Activated gamma-delta T cell treated with Interleukin-2 at 50 U/mL for 16 hours (primary cell): ENCODE results near the gene RILPL1.
"Not testable (repeated sequence)": the region's sequence is repeated elsewhere in the genome, so short reads cannot be mapped to it uniquely, and the experiment has no call there.

Experiments
- DNase-seq: peaks from one replicate; pipeline ENCODE4 v3.0.0-alpha.2; 2020

RILPL1 gene, protein sequence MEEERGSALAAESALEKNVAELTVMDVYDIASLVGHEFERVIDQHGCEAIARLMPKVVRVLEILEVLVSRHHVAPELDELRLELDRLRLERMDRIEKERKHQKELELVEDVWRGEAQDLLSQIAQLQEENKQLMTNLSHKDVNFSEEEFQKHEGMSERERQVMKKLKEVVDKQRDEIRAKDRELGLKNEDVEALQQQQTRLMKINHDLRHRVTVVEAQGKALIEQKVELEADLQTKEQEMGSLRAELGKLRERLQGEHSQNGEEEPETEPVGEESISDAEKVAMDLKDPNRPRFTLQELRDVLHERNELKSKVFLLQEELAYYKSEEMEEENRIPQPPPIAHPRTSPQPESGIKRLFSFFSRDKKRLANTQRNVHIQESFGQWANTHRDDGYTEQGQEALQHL

DNA sequence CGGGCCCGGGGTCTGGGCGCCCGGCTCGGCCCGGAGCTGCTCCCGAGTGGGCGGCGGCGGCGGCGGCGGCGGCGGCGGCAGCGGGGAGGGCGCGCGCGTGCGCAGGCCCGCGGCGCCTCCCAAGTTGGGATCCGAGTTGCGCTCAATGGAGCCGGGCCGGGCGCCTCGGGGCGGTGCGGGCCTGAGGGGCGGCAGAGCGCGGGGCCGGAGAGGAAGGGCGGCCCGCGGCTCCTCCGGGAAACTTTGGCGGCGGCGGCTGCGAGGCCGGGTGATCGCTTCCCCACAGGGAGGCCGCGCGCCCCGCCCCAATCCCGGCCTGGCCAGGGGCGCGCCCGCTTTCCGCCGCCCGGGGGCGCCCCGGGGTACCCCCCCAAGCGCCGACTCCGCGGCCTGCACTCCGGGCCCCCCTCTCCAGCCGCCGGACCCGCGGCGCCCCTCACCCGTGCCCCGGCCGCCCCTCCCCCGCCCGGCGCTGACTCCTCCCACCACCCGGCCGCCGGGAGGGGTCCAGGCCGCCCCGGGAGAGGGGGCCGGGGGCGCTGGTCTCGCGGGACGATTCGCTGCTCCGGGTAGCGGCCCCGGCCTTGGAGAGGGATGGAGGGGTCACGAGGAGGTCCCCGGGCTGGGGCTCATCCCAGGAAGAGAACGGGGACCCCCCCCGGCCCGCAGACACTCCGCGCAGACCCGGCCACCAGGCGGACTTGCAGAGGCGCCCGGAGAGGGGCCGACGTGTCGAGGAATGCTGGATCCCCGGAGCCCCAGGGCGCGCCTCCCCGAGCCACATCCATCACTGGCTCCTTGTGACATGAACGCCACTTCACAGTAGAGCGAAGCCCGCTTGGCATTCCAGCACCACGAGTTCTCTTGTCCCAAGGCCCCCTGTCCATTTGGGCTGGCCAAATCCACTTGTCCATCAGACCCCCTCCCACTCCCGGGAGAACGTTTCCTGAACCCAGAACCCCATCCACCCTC is at the start of gene RILPL1:
RILPL1 (minus strand) TSS at position 48 of the 972 bp plus-strand sequence. CDS start 237 bp downstream, outside the sequence.
- DNase-seq: peak; percentile 26

DNA sequence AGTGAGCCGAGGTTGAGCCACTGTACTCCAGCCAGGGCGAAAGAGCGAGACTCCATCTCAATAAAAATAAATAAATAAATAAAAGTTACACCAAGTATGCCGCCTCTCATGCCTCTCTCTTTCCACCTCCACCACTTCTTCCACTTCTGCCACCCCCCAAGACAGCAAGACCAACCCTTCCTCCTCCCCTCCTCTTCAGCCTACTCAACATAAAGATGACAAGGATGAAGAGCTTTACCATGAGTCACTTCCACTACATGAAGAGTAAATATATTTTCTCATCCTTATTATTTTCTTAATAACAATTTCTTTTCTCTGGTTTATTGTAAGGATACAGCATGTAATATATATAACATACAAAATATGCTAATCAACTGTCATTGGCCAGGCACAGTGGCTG is 47.3 kb upstream of the RILPL1 start:
- DNase-seq: no peak

DNA sequence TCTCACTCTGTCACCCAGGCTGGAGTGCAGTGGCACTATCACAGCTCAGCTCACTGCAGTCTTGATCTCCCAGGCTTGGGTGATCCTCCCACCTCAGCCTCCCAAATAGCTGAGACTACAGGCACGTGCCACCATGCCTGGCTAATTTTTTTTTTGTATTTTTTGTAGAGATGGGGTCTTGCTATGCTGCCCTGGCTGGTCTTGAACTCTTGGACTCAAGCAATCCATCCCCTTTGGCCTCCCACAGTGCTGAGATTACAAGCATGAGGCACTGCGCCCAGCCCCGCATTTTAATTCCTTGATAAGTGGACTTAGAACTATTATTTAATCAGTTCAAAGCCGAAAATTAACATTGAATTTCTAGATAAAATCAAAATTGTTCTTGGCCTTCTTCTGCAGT is 45.3 kb upstream of the RILPL1 start:
- DNase-seq: not testable (repeated sequence)

DNA sequence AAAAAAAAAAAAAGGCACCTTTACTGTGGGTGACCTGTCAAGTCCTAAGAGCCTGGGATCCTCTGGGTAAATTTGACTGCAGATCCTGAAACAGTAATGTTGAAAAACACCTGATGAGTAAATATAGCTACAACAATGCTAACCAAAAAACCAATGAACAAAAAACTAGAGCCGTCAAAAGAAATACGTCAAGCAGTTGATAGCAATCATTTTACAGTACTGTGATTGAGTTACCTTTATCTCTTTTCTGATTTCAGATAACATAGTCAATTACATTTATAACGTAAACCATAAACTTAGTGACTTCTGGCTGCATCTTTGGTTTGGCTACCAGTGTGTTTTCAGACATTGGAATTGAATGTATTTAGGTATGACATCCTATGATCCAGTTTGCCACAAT is 44.7 kb upstream of the RILPL1 start:
- no peak for DNase-seq

DNA sequence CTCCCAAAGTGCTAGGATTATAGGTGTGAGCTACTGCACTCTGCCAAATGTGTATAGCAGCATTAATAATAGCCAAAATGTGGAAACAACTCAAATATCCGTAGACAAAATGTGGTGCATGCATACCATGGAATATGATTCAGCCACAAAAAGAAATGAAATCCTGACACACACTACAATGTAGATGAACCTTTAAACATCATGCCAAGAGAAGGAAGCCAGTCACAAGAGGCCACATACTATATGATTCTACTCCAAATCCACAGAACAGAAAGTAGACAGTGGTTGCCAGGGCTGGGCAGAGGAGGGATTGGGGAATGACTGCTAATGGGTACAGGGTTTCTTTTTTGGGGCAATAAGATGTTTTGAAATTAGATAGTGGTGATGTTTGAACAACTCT is 43.1 kb upstream of the RILPL1 start:
- DNase-seq: no peak

DNA sequence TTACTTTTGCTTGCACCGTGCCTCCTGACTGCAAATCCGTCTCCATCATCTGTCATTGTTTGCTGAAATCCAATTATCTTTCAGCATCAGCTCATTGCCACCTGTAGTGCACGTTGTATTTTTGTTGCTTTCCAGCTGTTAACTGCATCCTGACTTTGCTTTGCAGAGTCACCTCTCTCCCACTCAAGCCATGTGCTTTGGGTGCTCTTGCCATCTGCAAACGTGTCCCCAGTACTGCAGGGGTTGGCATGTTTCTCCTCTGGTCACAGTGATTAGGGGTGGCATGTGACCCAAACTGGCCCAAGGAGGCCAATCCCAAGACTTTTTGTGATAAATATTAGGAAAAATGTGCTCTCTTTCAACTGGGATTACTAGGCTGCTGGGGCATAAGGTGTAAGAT is 40.4 kb upstream of the RILPL1 start:
- DNase-seq: no peak

DNA sequence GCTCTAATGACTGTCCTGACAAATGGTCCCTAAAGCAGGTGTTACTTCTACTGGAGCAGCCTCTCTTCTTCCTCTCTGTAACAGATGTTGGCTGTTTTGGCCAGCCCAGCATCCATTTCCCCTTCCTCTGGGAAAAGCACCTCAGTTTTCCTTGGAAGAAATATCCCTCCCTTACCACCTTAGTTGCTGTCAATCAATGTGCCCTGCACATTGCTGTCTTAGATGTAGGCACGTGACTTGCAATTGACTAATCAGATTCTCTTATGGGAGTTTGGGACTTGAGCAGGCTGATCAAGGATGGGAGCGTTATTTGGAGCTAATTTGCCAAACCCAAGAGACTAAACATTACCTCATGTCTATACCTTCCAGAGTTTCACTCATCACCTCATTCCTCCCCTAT is 38.9 kb upstream of the RILPL1 start:
- DNase-seq: no peak

DNA sequence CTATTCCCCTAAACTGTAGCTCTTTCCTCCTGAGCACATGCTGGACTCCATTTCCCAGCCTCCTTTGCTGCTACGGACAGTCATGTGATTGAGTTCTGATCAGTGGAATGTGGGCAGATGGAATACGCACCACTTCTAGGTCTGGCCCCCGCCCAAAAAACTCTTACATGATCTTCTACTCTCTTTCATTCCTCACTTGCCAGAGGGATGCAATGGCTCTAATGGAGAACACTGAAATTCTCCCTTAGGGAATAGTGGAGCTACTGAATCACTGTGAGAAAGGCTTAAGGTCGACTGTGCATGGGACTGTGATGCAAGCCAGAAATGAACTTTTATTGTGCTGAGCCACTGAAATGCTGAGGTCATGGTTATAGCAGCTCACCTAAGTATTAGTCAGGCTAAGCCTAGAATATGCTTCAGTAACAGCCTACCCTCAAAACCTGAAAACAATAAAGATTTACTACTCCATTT is 37.9 kb upstream of the RILPL1 start:
- no peak for DNase-seq

DNA sequence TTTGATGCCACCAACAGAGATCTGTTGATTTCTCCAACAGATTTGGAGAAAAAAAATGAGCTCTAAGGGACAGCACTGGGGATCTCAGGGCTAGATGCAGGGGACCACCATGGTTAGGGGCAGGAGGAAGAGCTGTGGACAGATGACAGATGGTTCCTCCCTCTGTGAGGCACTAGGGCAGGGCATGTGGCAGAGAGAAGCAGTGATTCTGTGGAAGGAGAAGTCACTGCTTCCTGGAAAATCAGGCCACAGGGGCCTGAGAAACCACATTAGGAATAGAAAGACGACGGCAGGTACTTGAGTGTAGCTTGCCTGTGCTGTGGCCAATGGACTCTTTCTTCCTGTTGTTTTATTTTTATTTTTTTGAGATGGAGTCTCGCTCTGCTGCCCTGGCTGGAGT is 25.9 kb upstream of the RILPL1 start:
- DNase-seq: no peak

DNA sequence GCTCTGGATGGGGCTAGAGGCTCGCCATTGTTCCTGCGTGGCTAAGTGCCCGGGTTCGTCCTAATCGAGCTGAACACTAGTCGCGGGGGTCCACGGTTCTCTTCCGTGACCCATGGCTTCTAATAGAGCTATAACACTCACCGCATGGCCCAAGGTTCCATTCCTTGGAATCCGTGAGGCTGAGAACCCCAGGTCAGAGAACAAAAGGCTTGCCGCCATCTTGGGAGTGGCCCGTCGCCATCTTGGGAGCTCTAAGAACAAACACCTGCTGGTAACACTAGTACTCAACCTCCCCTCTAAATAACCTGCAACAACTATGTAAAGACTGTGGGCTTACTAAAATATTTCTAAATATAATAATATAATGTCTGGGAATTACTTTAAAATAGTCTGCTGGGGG is 25.0 kb upstream of the RILPL1 start:
- not testable (repeated sequence) for DNase-seq

DNA sequence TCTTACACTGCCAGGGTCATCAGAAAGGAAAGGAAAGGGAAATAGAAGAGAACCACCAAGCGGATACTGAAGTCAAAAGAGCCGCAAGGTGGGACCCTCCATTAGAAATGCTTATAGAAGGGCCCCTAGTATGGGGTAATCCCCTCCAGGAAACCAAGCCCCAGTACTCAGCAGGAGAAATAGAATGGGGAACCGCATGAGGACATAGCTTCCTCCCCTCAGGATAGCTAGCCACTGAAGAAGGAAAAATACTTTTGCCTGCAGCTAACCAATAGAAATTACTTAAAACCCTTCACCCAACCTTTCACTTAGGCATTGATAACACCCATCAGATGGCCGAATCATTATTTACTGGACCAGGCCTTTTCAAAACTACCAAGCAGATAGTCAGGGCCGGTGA is 21.3 kb upstream of the RILPL1 start:
- DNase-seq: not testable (repeated sequence)

DNA sequence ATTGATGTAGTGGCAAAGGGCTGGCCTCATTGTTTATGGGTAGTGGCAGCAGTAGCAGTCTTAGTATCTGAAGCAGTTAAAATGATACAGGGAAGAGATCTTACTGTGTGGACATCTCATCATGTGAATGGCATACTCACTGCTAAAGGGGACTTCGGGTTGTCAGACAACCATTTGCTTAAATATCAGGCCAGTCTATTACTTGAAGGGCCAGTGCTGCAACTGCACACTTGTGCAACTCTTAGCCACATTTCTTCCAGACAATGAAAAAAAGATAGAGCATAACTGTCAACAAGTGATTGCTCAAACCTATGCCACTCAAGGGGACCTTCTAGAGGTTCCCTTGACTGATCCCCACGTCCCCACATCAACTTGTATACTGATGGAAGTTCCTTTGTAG is 20.6 kb upstream of the RILPL1 start:
- DNase-seq: not testable (repeated sequence)

DNA sequence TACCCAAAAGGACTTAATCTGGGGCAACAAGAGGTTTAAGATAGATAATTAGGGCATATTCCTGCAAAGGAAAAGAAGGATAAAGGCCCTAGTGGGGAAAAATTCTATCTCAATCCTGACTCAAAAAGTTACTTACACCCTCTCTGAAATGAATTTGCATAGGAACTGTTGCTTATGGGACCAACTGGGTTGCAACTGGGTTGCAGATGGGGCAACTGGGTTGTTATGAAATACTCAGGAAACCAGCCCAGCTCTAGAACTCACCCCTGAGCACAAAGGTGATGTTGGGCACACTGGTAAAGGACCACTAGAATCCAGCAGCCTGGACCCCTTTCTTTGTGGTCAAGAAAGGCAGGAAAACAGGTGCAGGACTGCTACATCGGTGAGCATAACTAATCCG is 17.2 kb upstream of the RILPL1 start:
- no peak for DNase-seq

DNA sequence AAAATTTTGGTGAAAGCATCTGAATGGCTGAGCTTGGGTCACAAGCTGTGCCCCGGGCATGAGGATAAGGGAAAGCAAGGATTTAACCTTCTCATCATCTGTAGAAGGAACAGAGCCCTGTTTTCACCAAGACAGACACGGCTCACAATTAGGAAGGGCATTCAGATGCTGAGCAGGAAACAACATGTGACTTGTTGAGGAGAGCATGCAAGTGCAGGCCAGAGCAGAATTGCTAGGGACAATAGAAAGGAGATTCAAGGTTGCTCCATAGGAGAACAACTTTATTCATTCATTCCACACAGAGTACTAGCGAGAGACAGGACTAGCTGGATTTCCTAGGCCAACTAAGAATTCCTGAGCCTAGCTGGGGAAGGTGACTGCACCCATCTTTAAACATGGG is 14.6 kb upstream of the RILPL1 start:
- DNase-seq: no peak

DNA sequence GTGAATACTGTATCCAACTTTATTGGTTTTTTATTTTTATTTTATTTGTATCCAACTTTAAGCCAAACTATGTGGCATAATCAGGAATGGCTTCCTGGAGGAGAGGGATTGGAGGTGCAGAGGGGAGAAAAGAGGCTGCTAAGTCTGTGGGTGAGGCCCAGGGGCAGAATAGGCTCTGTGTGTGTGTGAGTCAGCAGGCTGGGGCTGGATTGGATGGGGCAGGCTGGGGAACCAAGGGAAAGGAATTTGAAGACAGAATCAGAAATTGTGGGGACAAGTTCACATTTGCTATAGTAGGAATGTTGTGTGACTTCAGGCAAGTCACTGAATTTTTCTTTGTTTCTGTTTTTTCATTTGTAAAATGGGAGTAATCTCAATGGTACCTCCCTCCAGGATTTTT is 12.8 kb upstream of the RILPL1 start:
- no peak for DNase-seq

DNA sequence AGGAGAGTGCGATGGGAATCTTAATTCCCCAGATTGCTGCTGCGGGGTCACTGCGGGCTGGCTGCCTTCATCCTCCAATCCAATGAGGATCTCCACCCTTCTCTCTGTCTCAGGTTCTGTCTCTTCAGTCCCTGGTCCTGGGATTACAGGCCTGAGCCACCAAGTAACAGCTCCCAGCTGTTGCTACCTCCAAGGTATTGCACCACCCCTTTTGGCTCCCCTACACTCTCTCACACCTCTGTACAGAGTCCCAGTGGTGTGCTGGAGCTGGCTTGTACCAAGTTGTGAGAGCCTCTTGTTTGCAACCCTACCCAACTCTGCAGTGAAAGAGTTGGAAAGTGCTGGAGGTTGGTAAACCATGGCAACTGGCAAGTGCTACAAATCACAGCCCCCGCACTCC is 10.0 kb upstream of the RILPL1 start:
- DNase-seq: no peak

DNA sequence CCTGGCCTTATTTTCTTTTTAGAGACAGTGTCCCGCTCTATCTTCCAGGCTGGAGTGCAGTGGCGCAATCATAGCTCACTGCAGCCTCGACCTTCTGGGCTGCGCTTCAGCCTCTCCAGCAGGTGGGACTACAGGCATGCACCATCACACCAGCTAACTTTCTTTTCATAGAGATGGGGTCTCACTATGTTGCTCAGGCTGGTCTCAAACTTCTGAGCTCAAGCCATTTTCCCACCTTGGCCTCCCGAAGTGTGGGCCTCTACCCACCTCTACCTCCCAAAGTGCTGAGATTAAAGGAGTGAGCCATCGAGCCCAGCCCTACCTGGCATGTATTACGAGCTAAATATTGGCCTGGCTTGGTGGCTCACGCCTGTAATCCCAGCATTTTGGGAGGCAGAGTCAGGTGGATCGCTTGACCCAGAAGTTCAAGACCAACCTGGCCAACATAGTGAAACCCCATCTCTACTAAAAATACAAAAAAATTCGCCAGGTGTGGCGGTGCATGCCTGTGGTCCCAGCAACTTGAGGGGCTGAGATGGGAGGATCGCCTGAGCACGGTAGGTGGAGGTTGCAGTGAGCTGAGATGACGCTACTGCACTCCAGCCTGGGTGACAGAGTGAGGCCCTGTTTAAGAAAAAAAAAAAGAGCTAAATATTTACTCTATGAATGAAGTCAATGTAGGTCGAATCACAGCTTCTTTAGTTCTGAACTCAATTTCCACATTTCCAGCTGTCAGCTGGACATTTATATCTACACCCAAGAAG is 7.6 kb upstream of the RILPL1 start:
- no peak for DNase-seq

DNA sequence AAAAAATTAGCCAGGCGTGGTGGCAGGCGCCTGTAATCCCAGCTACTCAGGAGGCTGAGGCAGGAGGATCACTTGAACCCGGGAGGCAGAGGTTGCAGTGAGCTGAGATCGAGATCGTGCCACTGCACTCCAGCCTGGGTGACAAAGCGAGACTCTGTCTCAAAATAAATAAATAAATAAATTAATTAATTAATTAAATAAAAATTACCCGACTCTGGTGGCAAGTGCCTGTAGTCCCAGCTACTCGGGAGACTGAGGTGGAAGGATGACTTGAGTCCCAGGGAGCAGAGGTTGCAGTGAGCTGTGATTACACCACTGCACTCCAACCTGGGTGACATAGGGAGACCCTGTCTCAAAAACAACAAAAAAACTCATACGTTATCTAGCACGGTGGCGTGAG is 2.4 kb upstream of the RILPL1 start:
- DNase-seq: not testable (repeated sequence)

DNA sequence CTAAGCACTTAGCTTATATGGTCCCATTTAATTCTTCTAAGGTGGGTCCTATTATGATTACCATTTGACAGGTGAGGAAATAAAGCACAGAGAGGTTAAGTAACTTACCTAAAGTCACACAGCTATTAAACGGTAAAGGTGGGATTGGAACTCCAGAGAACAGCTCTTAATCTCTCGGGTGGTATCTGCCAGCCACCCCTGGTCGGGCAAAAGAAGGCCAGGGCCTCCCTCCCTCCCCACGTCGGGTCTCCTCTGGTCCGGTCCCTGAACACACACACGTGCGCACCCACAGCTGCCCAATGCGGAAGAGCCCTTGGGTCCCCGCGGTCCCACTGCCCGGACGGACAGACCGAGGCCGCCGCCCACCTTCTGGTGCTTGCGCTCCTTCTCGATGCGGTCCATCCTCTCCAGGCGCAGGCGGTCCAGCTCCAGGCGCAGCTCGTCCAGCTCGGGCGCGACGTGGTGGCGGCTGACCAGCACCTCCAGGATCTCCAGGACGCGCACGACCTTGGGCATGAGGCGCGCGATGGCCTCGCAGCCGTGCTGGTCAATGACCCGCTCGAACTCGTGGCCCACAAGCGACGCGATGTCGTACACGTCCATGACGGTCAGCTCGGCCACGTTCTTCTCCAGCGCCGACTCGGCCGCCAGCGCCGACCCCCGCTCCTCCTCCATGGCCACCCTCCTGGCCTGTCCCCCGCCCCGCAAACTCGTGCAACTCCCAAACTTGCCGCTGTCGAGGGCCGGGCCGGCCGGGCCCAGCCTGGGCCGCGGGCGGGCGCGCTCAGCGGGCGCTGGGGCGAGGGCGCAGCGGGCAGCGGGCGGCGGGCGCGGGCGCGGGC is 490 bp downstream of the RILPL1 start:
- no peak for DNase-seq

DNA sequence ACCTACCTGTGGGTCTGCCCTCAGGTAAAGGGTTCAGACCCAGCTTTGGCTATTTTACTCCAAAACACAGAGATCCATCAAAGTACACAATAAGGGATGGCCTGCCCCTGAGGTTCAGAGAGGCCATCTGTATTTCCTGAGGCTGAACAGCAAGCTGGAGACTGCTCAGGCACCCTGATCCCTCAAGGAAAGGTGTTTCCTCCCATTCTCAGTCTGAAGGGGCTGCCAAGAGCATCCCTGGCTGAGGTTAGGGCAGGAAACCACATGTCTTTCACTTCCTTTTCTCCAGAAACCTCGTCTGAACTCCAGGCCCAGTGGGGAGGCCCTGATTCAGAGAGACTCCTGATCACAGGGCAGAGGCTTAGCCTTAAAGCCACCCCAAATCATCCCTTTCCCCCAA is 1.5 kb downstream of the RILPL1 start:
- no peak for DNase-seq

DNA sequence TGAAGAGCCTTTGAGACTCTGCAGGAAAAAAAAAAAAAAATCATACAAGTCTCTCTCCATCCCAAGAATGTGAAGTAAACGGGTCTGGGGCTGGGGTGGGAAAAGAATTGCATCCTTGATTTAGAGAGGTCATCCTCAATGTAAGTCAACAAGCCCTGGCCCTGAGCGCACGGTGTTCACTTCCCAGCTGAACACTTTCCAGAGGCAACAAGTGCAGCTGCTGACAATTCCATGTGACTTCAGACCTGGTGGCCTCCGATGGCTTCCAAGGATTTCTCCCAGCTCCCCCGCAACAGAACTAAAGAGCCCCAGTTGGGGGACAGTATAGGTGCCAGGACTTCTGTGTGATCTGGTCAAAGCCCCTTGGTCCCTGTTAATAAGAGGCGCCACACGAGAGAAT is 2.4 kb downstream of the RILPL1 start:
- DNase-seq: no peak

DNA sequence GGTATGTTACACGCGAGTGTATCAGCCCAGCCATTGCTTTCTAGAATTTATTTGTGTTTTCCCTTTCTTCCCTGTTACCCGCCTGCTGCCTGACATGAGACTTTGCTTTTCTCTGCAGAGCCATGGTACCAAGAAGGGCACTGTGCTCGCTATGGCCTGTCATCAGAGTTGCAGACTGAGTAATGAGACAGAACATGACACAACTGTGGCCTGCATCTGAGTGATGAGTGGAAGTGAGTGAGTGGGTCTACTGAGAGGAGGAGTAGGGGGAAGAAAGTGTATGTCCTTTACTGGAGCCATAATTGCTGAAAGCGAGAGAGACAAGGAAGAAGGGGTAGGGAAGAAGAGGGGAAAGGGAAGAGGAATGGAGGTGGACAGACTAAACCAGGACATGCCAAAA is 2.9 kb downstream of the RILPL1 start:
- DNase-seq: no peak
